Posterior cingulate gyrus (tissue), 11 donors: ENCODE results near the gene PPARG.
"Not testable (repeated sequence)": the region's sequence is repeated elsewhere in the genome, so short reads cannot be mapped to it uniquely, and the experiment has no call there.

Experiments used
- DNase-seq, 10 donors: peaks; one replicate each; pipeline versions ENCODE4 v3.0.0 to v3.0.0-alpha.2; 2020 to 2021; ENCODE audit warnings: mixed read lengths in 3 of 10
- intact Hi-C: fragments of 100-400 bp; cut with DNase I; formaldehyde crosslinking; loops from one replicate; pipeline ENCODE4 v1.15.1; 2023

Gene PPARG

DNA sequence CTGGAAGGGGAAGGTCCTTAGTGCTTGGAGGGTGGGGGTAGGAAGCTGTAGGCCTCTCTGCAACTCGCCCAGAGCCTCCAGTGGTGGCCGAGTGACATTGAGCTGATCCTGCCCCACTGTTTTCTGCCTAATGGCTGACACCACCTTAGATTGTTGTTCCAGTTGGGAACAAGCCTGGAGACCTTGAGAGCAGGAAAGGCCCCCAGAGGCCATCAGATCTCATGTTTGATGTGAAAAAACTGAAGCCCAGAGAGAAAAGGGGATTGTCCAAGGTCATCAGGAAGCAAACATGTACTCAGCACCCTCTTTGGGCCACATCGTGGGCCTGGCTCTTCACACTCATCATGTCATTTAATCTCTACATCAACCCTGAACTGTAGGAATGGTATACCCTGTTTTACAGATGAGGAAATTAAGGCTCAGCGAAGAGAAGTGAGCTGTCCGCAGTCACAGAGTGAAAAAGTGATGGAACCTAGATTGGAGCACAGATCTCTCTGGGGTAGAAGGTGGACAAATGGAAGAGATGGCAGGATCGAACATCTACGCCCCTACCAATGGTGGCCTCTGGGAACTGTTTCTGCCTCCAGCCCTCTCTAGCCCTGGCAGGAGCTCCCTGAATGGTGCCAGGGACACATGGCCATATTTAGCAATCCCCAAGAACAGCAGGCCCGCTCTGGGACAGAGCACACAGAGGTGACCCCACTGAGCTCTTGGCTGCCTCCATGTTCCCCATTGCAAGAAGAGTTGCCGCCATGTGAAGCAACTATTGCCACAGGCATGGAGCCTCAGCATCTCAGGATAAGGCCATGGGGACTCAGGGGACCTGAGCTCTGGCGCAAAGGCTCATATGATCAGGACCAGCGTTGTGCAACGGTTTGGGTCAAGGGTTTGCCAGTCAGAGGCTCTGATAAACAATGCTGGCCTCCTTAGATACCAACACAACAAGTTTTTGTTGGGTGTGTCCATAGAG, 163.8 kb downstream of the PPARG start:
- DNase-seq = peak in 1 of 10 donors; percentile 10

DNA sequence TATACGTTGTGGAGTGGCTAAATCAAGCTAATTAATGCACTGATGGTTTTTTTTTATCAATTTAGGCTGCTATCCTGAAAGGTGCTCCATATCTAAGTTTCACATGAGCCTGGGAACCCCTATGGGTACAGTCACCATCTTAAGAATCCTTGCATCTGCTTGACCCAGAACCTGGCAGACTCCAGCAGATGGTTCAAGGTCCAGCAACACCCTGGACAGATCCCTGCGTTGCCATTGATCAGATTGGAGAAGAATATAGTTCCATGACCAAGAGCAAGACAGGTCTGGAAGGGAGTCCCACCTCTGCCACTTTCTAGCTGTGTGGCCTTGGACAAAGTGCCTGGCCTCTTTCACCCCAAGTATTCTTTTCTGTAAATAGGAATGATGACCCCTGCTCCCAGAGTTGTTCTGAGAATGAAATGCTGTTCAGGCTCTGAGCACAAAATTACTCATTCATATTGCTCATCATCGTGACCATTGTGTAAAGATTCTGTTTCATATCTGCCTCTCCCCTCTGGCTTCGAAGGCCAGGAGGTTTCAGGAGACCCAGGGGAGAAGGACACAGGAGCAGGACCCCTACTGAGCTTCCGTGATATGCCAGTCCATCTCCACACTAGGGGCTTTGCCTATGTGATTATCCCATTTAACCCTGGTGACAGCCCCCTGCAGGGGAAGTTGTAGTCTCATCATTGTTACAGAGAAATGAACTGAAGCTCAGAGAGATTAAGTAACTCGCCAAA, 165.4 kb downstream of the PPARG start:
- intact Hi-C loops = no loop called here
- DNase-seq = peak in 1 of 10 donors; percentile 9

More for the DNA sequence above, 163.8 kb downstream of the PPARG start:
- intact Hi-C loops = no loop called here

DNA sequence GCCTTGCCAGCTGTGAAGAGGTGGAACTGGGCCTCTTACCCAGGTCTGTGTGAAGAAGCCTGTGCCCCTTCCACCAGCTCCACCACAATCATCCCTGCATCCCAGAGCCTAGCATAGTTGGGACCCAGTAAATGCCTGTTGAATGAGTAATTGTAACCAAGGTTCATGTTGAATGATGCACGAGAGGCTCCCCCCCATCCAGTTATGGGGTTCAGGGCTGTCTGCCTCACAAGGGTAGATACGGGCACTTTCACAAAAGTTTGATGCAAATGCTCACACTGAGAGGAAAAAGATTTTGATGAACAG, 165.9 kb downstream of the PPARG start:
- intact Hi-C loops = no loop called here
- peak in 1 of 10 donors; percentile 9 for DNase-seq

DNA sequence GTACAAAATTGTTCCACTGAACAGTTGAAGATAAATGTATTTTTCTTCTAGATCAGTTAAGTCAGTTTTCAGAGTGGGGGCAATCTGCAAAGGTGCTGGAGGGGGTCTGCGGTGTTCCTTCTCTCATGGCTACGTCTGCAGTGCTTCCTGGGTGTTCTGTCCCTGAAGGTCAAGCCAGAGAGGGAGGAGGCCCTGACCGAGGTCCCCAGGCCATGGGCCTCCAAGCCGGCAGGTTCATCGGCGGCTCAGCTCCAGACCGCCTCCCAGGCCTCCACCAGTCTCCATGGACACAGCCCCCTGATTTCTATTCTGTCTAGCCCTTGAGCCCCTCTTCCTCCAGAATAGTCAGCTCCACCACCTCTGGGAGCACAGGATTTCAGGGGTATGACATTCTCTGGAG, 166.9 kb downstream of the PPARG start:
- peak in 1 of 10 donors; percentile 56 for DNase-seq
- intact Hi-C loops = no loop called here

- peak in 1 of 10 donors; percentile 34 for DNase-seq
- intact Hi-C loops = no loop called here
These were observed 167.6 kb downstream of the PPARG start for GRCh38 chr3:12456441-12456840.

GRCh38 chr3:12457380-12457779, 168.5 kb downstream of the PPARG start:
- peak in 1 of 10 donors; percentile 19 for DNase-seq
- intact Hi-C loops = not testable (repeated sequence)

GRCh38 chr3:12458901-12459300, 170.0 kb downstream of the PPARG start:
- intact Hi-C loops = no loop called here
- DNase-seq = peak in 1 of 10 donors; percentile 60

GRCh38 chr3:12460127-12460526, 171.3 kb downstream of the PPARG start:
- intact Hi-C loops = no loop called here
- DNase-seq = peak in 1 of 10 donors; percentile 9

DNA sequence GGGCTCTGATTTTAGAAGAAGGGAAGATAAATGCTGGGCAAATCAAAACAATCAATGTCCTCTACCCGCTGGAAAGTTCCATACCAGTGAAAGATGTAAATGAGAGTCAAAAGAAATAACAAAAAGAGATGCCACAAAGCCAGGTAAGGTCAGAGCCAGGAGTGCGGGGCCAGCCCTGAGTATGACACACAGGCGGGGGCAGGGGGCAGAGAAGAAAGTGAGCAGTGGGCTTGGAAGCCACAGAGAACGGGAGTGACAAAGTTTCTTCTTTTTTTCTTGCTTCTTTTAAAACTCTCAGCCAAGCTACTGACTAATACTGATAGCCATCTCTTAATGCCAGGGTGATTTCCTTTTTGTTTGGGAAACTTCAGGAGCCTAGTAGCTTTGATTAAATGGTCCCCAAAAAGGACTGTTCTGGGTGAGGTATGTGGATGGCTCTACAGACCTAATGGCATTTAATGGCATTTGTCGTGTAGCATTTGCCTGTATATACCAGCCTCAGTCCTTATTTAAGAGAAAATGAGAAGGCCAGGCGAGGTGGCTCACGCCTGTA, 172.3 kb downstream of the PPARG start:
- intact Hi-C loops = no loop called here
- peak in 1 of 10 donors; percentile 11 for DNase-seq

- intact Hi-C loops = no loop called here
- DNase-seq = peak in 2 of 10 donors; percentile 46 to 81
These were observed 173.5 kb downstream of the PPARG start for GRCh38 chr3:12462159-12462947.

- no peak for DNase-seq
- intact Hi-C loops = no loop called here
These were observed 174.8 kb downstream of the PPARG start for GRCh38 chr3:12463686-12464085.

- intact Hi-C loops = no loop called here
These were observed 175.3 kb downstream of the PPARG start for GRCh38 chr3:12464181-12464580.

GRCh38 chr3:12465151-12465835, 176.4 kb downstream of the PPARG start:
- intact Hi-C loops = no loop called here

More at GRCh38 chr3:12464181-12464580, 175.3 kb downstream of the PPARG start:
- no peak for DNase-seq

DNA sequence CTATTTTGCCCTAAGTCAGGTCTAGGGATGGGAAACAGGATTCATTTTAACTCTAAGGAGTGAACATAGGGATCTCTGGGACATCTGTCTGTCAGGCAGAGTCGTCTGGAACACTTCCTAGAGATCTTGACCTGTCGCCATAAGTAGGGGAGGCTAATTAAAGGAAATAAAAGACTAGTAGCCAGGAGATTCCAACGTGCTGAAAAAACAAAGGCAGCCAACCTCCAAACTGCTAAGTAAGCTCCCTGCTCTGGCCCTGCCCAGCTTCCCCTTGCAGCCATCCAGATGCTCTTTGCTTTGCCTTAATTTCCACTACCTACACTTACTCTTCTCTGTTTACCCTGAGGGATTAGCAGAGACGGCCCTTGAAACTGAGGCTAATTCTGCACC, 177.0 kb downstream of the PPARG start:
- peak in 1 of 10 donors; percentile 52 for DNase-seq
- intact Hi-C loops = no loop called here

More at GRCh38 chr3:12465151-12465835, 176.4 kb downstream of the PPARG start:
- peak in 1 of 10 donors; percentile 12 for DNase-seq

- peak in 1 of 10 donors; percentile 59 for DNase-seq
- intact Hi-C loops = no loop called here
These were observed 178.9 kb downstream of the PPARG start for GRCh38 chr3:12467746-12468145.

- intact Hi-C loops = no loop called here
- DNase-seq = peak in 1 of 10 donors; percentile 53
These were observed 179.4 kb downstream of the PPARG start for GRCh38 chr3:12468276-12468675.

DNA sequence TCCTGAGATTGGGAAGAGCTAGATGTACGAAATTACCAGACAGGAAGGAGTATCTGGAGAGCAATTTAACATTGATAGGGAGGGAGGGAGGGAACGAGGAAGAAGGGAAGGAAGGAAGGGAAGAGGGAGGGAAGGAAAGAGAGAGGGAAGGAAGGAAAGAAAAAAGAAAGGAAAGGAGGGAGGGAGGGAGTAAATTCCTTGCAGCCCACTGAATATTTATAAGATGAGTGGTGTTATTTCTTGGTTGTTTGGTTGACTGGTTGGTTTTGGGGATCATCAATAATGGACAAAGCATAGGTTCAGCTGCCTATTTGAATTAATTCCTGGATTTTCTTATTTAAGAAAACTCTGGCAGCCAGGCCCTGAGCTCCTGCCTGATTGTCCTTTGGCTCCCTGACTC, 179.9 kb downstream of the PPARG start:
- intact Hi-C loops = no loop called here
- no peak for DNase-seq

DNA sequence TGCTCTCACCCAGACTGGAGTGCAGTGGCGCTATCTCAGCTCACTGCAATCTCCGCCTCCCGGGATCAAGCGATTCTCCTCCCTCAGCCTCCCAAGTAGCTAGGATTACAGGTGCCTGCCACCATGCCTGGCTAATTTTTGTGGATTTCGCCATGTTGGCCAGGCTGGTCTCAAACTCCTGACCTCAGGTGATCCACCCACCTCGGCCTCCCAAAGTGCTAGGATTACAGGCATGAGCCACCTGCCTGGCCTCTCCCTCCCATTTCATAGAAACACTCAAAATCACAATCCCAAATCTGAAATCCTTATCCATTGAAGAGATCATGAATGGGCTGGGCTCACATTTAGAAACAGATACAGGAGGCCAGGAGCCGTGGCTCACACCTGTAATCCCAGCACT, 180.4 kb downstream of the PPARG start:
- DNase-seq, intact Hi-C loops: not testable (repeated sequence)

GRCh38 chr3:12470111-12470510, 181.2 kb downstream of the PPARG start:
- DNase-seq = no peak
- intact Hi-C loops = loop anchor here (10.0 kb wide), 1 partner anchor 185 kb away; the partner anchor contains the start of gene PPARG
